Measurements from ENCODE around the gene BEST1.
"Not testable (repeated sequence)": the region's sequence is repeated elsewhere in the genome, so short reads cannot be mapped to it uniquely, and the experiment has no call there.

Gene BEST1

DNA sequence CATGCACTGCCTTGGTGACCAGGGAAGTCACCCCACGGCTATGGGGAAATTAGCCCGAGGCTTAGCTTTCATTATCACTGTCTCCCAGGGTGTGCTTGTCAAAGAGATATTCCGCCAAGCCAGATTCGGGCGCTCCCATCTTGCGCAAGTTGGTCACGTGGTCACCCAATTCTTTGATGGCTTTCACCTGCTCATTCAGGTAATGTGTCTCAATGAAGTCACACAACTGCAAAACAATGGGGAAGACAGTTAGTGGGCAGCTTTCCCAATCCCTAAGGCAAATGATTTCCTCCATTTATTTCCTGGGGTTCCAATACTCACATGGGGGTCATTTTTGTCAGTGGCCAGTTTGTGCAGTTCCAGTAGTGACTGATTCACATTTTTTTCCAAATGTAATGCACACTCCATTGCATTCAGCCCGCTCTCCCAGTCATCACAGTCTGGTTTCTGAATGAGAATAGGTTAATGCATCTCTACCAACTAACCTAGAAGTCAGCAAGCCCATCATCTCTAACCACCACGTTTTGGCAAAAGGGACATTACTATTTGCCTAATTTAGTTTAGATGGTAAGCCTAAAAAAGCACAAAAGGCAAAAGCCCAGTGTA, 14.6 kb downstream of the BEST1 start:
- not testable (repeated sequence) for DNase-seq

DNA sequence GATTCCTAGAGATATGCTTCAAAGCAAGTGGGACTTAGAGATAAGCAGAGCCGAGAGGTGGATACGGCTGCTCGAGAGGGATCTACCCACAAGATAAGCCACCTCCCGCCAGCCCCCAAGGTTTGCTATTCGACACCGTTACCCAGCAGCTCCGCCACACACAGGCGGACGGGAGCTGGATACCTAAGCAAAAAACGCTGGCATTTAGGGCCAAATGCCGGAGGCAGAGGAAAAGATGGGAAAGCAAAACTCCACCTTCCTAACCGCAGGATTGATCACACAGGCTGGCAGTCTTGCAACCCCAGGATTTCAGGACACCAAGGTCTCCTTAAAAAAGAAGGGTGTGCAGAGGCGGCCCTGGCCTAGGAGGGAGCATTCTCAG, 16.6 kb downstream of the BEST1 start:
- peak; percentile 18 for DNase-seq

DNA sequence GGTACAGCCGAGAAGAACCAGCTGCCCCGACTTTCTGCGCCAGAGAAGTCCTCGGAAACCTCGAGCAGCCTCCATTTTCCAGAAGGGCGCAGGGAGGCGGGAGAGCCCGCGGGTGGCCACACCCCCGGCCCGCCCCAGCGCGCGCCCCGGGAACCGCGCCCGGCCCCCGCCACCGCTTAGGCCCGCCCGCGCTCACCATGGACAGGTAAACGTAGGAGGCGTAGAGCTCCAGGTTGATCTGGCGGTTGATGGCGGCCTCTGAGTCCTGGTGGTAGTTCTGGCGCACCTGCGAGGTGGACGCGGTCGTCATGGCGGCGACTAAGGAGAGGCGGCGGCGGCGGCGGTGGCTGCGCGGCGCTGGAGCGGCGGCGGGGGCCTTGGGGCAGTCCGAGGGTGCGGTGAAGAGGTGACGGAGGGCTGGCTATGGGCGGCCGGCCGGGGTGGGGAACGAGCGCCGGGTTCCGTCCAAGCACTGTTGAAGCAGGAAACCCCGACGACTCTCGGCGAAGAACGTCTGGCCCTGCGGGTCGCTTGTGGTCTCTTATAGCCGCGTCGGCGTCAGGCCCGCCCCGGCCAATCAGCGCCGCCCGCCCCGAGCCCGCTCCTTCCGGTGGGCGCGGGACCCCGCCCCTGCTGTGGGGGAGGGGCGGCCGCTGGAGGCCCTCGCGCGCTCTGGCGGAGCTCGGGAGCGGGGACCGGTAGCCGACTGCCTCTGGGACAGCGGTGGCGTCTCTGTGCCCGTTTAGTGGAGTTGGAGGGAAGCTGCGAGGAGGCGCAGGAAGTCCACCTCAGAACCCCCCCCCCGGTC, 17.2 kb downstream of the BEST1 start, which contains the start of gene FTH1:
Gene FTH1, minus strand, starts transcription at position 519 of the 808 bp plus-strand sequence. Its CDS starts 209 bp downstream, at position 310.
- DNase-seq: peak; percentile 56

- no peak for DNase-seq
These were observed 18.0 kb downstream of the BEST1 start for GRCh38 chr11:61967924-61968757.

DNA sequence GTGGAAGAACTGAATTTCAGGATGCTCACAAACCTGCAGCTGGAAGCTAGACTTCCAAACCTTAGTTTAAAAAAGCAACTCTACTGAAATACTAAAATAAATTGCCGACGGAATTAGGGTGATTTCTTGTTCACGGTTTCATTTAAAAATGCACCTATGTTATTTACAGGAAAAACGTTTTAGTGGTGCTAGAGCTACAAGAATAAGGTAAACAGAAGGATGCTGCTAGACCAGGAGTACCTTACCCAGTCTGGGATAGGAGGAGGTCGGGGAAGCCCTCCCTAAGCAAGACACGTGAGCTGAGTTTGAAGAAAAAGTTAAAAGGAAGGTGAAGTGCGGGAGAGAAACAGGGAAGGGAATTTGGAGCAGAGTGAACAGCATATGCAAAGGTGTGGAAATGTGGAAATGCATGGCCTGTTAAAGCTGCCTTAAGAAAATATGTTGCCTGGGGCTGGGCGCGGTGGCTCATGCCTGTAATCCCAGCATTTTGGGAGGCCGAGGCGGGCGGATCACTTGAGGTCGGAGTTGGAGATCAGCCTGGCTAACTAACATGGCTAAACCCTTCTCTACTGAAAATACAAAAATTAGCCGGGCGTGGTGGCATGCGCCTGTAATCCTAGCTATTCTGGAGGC, 18.7 kb downstream of the BEST1 start:
- DNase-seq: no peak

DNA sequence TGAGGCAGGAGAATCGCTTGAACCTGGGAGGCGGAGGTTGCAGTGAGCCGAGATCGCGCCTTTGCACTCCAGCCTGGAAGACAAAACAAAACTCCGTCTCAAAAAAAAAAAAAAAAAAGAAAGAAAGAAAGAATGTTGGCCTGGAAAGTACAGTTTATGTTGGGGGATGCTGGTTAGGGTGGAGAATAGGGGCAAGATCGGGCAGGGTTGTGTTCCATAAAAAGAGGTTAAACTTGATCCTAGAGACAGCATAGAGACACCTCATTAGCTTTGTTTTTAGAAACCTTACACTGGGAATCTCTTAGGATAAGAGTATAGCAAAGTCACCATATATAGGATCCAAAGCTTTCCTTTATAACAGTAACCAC, 19.2 kb downstream of the BEST1 start:
- DNase-seq: no peak

- DNase-seq: peak; percentile 58
These were observed 19.9 kb downstream of the BEST1 start for GRCh38 chr11:61969838-61970662.

DNA sequence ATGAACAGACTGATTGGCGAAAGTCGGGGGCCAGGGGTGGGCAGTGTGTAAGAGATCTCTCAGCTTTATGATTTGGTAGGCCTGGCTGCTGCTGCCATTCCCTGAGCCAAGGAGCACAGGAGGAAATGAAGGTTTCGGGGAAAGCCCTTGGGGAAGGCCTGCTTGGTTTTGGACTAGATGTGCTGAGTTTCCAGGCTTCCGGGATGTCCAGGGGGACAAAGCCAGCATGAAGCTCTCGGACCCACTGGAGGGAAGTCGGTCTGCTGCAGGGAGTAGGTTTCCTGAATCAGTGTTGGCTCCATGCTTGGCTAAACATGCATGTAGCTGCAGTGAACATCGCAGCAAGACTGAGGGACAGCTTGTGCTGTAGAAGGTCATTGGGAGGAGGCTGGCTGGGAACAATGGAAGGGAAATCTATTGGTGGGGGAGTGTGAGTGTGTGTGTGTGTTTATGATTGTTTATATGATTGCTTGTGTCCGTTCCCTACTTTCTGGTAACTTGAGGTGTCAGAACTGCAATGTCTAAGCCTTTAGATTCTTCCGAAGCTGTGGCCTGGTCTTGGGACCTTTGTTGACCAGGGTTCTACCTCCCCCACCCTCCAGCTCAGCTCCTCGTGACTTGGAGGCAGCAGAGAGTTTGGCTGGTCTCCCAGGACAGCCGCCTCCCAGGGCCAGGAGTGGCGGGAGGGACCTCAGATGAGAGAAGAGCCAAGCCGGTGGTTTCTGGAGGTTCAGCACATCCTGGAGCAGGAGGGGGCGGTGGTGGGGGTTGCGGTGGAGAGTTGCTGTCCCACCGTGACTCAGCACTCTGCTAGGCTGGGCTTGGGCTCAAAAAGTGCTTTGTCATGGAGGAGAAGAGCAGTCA, 21.3 kb downstream of the BEST1 start:
- DNase-seq: peak; percentile 89

DNA sequence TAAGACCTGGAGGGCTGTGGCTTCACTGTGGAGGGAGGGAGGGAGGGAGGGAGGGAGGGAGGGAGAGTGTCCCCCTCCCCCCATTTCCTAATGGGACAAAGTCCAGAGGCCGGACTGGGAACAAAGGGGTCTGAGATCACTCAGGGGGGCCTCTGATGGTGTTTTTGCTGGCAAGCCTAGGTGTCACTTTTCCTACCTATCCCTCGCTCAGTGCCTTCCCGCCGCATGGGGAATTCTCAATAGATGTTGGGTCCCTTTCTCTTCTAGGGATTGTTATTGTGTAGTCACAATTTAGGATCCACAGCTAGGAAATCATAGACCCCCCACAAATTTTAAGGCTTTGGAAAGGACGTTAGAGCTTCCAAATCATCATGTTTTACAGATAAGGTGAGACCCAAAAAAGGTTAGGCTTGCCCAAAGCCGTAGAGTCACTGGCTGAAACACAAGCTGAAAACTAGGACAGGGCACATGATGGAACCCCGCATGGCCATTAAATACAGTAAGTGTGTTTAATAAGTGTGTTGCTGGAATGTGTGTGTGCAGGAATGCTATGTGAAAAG, 22.0 kb downstream of the BEST1 start:
- DNase-seq: no peak

- DNase-seq: peak; percentile 73
These were observed 22.7 kb downstream of the BEST1 start for GRCh38 chr11:61972672-61973475.

DNA sequence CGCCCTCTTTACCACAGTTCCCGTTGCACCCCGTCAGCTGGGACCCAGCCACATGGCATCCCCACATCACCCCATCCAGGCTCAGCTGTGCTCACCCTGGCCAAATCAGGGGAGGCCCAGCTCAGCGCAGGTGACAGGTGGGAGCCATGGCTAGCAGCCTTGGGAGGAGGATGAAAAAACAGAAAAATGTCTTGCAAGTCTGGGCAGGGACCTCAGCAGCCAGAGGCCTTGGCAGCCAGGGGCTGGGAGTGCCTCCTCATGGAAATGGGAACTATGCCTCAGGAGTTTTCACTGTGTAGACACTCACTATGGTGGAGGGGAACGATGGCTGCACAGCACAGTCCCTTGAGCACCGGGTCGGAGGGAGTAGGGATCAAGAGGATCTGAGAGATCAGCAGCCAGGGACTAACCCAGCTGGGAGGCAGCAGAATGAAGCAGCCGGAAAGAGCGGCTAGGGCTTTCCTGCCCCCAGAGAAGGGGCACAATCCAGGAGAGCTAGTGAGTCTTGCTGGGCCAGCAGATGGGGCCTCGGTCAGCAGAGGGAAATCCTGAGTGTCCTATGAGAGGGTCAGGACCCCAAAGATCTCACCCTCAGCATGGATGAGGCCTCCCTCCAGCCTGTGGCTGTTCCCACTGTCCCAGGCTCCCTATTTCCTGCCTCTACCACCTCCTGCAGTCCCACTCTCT, 23.5 kb downstream of the BEST1 start:
- no peak for DNase-seq

- DNase-seq: no peak
These were observed 24.8 kb downstream of the BEST1 start for GRCh38 chr11:61974766-61975631.

GRCh38 chr11:61975638-61976419, 25.7 kb downstream of the BEST1 start:
- DNase-seq: no peak

- DNase-seq: no peak
These were observed 26.3 kb downstream of the BEST1 start for GRCh38 chr11:61976420-61976800.

- DNase-seq: no peak
These were observed 26.8 kb downstream of the BEST1 start for GRCh38 chr11:61976813-61977475.

- DNase-seq: peak; percentile 19
These were observed 28.8 kb downstream of the BEST1 start for GRCh38 chr11:61978703-61979661.

Measured in GF-D8 (cell line).